Inflammatory macrophage treated with lipopolysaccharide for 1 hour (primary cell): ENCODE results near the gene COPG2.
"Not testable (repeated sequence)": the region's sequence is repeated elsewhere in the genome, so short reads cannot be mapped to it uniquely, and the experiment has no call there.

Source experiments
- DNase-seq, 2 donors: peaks; one replicate each; pipeline ENCODE4 v3.0.0-alpha.2; 2020 to 2022

COPG2 gene

GRCh38 chr7:130668258-130669084, at the start of gene COPG2:
Gene COPG2 (minus strand): TSS chr7:130668748. CDS start chr7:130668668, 80 bp downstream.
- peak; percentile 77 to 89 for DNase-seq

GRCh38 chr7:130712416-130712815, 43.9 kb upstream of the COPG2 start:
- no peak for DNase-seq

- no peak for DNase-seq
These were observed 40.2 kb upstream of the COPG2 start for GRCh38 chr7:130708766-130709165.

GRCh38 chr7:130708001-130708400, 39.5 kb upstream of the COPG2 start:
- no peak for DNase-seq

GRCh38 chr7:130703851-130704250, 35.3 kb upstream of the COPG2 start:
- DNase-seq, result peak; percentile 14 to 62

GRCh38 chr7:130701650-130702049, 33.1 kb upstream of the COPG2 start:
- DNase-seq, result no peak

- DNase-seq, result no peak
These were observed 32.2 kb upstream of the COPG2 start for GRCh38 chr7:130700760-130701159.

GRCh38 chr7:130699686-130700085, 31.1 kb upstream of the COPG2 start:
- DNase-seq, result no peak

- DNase-seq, result no peak
These were observed 29.3 kb upstream of the COPG2 start for GRCh38 chr7:130697820-130698219.

GRCh38 chr7:130695840-130696239, 27.3 kb upstream of the COPG2 start:
- DNase-seq, result peak; percentile 35 to 63

GRCh38 chr7:130692396-130692795, 23.8 kb upstream of the COPG2 start:
- not testable (repeated sequence) for DNase-seq

- no peak for DNase-seq
These were observed 21.1 kb upstream of the COPG2 start for GRCh38 chr7:130689683-130690082.

- no peak for DNase-seq
These were observed 14.5 kb upstream of the COPG2 start for GRCh38 chr7:130683026-130683425.

GRCh38 chr7:130674456-130674855, 5.9 kb upstream of the COPG2 start:
- DNase-seq, result no peak

GRCh38 chr7:130673066-130673465, 4.5 kb upstream of the COPG2 start:
- DNase-seq, result peak; percentile 25

- no peak for DNase-seq
These were observed 3.6 kb upstream of the COPG2 start for GRCh38 chr7:130672146-130672545.

- peak; percentile 1 to 21 for DNase-seq
These were observed 645 bp upstream of the COPG2 start for GRCh38 chr7:130669085-130669700.

GRCh38 chr7:130667593-130668257, 823 bp downstream of the COPG2 start:
- DNase-seq, result no peak

GRCh38 chr7:130662426-130662825, 6.1 kb downstream of the COPG2 start:
- DNase-seq, result no peak

- DNase-seq, result no peak
These were observed 13.3 kb downstream of the COPG2 start for GRCh38 chr7:130655286-130655685.

GRCh38 chr7:130654850-130655249, 13.7 kb downstream of the COPG2 start:
- DNase-seq, result no peak

GRCh38 chr7:130650611-130651120, 17.9 kb downstream of the COPG2 start:
- no peak for DNase-seq

- DNase-seq, result no peak
These were observed 19.4 kb downstream of the COPG2 start for GRCh38 chr7:130649004-130649790.
